ENCODE measurements around the gene SVEP1.

DNA sequence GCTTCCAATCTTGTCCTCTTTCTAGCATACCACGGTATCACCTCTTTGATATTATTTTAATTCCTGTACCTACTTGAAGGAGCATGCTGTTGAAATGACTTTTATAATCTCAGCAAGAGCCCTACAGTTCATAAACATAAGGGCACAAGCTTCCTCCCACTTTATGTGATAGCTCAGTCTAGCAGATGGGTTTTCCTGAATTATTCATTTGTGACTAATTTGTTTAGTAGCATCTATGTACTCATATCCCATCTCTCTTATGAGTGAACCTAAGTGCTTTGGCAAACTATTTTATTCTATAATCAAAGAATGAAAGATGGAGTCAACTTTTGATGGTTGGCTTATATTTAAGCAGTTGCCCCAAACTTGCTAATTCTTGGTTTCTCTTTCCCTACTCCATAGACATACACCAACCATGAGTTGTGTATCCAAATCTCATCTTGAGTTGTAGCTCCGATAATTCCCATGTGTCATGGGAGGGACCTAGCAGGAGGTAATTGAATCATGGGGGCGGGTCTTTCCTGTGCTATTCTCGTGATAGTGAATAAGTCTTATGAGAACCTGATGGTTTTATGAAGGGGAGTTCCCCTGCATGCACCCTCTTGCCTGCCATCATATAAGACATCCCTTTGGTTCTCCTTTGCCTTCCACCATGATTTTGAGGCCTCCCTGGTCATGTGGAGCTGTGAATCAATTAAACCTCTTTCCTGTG lies 259.6 kb downstream of the SVEP1 start:
- TF ChIP-seq EZH2 (IDR thresholded peaks at IDR 0.05; ENCODE audit: low read depth, unreplicated experiment) = no peak
- TF ChIP-seq, protein P1, sequence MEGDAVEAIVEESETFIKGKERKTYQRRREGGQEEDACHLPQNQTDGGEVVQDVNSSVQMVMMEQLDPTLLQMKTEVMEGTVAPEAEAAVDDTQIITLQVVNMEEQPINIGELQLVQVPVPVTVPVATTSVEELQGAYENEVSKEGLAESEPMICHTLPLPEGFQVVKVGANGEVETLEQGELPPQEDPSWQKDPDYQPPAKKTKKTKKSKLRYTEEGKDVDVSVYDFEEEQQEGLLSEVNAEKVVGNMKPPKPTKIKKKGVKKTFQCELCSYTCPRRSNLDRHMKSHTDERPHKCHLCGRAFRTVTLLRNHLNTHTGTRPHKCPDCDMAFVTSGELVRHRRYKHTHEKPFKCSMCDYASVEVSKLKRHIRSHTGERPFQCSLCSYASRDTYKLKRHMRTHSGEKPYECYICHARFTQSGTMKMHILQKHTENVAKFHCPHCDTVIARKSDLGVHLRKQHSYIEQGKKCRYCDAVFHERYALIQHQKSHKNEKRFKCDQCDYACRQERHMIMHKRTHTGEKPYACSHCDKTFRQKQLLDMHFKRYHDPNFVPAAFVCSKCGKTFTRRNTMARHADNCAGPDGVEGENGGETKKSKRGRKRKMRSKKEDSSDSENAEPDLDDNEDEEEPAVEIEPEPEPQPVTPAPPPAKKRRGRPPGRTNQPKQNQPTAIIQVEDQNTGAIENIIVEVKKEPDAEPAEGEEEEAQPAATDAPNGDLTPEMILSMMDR (conservative IDR thresholded peaks at IDR 0.05; ENCODE audit: low read depth in 2 of 2) = no peak
- TF ChIP-seq EZH2phosphoT487 (IDR thresholded peaks at IDR 0.05; ENCODE audit: unreplicated experiment) = no peak
- TF ChIP-seq, protein P2, sequence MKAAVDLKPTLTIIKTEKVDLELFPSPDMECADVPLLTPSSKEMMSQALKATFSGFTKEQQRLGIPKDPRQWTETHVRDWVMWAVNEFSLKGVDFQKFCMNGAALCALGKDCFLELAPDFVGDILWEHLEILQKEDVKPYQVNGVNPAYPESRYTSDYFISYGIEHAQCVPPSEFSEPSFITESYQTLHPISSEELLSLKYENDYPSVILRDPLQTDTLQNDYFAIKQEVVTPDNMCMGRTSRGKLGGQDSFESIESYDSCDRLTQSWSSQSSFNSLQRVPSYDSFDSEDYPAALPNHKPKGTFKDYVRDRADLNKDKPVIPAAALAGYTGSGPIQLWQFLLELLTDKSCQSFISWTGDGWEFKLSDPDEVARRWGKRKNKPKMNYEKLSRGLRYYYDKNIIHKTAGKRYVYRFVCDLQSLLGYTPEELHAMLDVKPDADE (IDR thresholded peaks at IDR 0.05) = no peak
- TF ChIP-seq, protein P3, sequence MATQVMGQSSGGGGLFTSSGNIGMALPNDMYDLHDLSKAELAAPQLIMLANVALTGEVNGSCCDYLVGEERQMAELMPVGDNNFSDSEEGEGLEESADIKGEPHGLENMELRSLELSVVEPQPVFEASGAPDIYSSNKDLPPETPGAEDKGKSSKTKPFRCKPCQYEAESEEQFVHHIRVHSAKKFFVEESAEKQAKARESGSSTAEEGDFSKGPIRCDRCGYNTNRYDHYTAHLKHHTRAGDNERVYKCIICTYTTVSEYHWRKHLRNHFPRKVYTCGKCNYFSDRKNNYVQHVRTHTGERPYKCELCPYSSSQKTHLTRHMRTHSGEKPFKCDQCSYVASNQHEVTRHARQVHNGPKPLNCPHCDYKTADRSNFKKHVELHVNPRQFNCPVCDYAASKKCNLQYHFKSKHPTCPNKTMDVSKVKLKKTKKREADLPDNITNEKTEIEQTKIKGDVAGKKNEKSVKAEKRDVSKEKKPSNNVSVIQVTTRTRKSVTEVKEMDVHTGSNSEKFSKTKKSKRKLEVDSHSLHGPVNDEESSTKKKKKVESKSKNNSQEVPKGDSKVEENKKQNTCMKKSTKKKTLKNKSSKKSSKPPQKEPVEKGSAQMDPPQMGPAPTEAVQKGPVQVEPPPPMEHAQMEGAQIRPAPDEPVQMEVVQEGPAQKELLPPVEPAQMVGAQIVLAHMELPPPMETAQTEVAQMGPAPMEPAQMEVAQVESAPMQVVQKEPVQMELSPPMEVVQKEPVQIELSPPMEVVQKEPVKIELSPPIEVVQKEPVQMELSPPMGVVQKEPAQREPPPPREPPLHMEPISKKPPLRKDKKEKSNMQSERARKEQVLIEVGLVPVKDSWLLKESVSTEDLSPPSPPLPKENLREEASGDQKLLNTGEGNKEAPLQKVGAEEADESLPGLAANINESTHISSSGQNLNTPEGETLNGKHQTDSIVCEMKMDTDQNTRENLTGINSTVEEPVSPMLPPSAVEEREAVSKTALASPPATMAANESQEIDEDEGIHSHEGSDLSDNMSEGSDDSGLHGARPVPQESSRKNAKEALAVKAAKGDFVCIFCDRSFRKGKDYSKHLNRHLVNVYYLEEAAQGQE (IDR thresholded peaks at IDR 0.05; ENCODE audit: unreplicated experiment) = no peak
- TF ChIP-seq POLR2AphosphoS5 (IDR thresholded peaks at IDR 0.05; ENCODE audit: low read depth) = no peak
- no peak for TF ChIP-seq NANOG (IDR thresholded peaks at IDR 0.05; ENCODE audit: borderline replicate concordance)
- TF ChIP-seq JUNB (IDR thresholded peaks at IDR 0.05; ENCODE audit: unreplicated experiment) = no peak
- TF ChIP-seq CREB1 (CRISPR knock-in tag; IDR thresholded peaks at IDR 0.05; ENCODE audit: low read depth) = no peak
- TF ChIP-seq, protein P4, sequence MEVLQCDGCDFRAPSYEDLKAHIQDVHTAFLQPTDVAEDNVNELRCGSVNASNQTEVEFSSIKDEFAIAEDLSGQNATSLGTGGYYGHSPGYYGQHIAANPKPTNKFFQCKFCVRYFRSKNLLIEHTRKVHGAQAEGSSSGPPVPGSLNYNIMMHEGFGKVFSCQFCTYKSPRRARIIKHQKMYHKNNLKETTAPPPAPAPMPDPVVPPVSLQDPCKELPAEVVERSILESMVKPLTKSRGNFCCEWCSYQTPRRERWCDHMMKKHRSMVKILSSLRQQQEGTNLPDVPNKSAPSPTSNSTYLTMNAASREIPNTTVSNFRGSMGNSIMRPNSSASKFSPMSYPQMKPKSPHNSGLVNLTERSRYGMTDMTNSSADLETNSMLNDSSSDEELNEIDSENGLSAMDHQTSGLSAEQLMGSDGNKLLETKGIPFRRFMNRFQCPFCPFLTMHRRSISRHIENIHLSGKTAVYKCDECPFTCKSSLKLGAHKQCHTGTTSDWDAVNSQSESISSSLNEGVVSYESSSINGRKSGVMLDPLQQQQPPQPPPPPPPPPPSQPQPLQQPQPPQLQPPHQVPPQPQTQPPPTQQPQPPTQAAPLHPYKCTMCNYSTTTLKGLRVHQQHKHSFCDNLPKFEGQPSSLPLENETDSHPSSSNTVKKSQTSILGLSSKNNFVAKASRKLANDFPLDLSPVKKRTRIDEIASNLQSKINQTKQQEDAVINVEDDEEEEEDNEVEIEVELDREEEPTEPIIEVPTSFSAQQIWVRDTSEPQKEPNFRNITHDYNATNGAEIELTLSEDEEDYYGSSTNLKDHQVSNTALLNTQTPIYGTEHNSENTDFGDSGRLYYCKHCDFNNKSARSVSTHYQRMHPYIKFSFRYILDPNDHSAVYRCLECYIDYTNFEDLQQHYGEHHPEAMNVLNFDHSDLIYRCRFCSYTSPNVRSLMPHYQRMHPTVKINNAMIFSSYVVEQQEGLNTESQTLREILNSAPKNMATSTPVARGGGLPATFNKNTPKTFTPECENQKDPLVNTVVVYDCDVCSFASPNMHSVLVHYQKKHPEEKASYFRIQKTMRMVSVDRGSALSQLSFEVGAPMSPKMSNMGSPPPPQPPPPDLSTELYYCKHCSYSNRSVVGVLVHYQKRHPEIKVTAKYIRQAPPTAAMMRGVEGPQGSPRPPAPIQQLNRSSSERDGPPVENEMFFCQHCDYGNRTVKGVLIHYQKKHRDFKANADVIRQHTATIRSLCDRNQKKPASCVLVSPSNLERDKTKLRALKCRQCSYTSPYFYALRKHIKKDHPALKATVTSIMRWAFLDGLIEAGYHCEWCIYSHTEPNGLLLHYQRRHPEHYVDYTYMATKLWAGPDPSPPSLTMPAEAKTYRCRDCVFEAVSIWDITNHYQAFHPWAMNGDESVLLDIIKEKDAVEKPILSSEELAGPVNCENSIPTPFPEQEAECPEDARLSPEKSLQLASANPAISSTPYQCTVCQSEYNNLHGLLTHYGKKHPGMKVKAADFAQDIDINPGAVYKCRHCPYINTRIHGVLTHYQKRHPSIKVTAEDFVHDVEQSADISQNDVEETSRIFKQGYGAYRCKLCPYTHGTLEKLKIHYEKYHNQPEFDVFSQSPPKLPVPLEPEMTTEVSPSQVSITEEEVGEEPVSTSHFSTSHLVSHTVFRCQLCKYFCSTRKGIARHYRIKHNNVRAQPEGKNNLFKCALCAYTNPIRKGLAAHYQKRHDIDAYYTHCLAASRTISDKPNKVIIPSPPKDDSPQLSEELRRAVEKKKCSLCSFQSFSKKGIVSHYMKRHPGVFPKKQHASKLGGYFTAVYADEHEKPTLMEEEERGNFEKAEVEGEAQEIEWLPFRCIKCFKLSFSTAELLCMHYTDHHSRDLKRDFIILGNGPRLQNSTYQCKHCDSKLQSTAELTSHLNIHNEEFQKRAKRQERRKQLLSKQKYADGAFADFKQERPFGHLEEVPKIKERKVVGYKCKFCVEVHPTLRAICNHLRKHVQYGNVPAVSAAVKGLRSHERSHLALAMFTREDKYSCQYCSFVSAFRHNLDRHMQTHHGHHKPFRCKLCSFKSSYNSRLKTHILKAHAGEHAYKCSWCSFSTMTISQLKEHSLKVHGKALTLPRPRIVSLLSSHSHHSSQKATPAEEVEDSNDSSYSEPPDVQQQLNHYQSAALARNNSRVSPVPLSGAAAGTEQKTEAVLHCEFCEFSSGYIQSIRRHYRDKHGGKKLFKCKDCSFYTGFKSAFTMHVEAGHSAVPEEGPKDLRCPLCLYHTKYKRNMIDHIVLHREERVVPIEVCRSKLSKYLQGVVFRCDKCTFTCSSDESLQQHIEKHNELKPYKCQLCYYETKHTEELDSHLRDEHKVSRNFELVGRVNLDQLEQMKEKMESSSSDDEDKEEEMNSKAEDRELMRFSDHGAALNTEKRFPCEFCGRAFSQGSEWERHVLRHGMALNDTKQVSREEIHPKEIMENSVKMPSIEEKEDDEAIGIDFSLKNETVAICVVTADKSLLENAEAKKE (CRISPR knock-in tag; IDR thresholded peaks at IDR 0.05) = no peak
- TF ChIP-seq STAT1 (IDR thresholded peaks at IDR 0.05; ENCODE audit: unreplicated experiment) = no peak
- no peak for TF ChIP-seq ZNF114 (CRISPR knock-in tag; IDR thresholded peaks at IDR 0.05)
